ENCODE results near the gene GHSR. TPM values are rescaled to one million over a fixed set of nuclear protein-coding genes. Genes with fewer than 3 reads are reported as not detected.

The GHSR gene
- total RNA-seq, 2 donors from 2014 or later = 3.6 TPM; not detected in 1

DNA sequence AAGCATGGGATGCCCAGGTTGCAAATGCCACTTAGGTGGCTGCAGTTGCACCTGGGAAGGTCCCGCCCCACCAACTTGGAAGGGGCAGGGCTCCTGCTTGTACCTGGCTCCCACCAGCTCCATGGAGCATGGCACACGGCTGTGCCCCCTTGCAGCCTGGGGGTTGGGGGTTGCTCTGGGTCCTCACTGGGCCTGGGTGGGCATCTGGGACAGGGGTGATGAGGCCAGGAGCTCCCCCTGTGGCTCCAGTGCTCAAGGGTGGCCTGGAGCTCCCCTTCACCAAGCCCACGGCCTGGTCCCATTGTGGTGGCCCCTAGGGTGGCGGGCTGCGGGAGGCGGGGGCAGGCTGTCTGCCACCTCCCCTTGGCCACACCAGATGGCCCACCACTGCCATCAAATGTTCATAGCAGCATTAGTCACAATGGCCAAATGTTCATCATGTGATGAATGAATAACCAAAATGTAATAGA, 36.7 kb downstream of the GHSR start:
- ATAC-seq (no peak), DNase-seq (no peak)
- H3K9me3 ChIP-seq = no peaks in the 10 kb centered on the region
- no peaks in the 10 kb centered on the region for H3K27me3 ChIP-seq
- no peak overlapping the region for H3K4me3 ChIP-seq
- 84% methylated on average over 5 of the region's 6 CpGs; no CpG with 5 or more reads in 1 of the 2 donors for WGBS, 2 donors
- no peaks in the 10 kb centered on the region for H3K4me1 ChIP-seq
- H3K27ac ChIP-seq = no peak overlapping the region
- intact Hi-C loops (cut with DNase I) = no loop called here
- TF ChIP-seq POLR2A (IDR thresholded peaks at IDR 0.05) = no peak
- TF ChIP-seq, protein P1, sequence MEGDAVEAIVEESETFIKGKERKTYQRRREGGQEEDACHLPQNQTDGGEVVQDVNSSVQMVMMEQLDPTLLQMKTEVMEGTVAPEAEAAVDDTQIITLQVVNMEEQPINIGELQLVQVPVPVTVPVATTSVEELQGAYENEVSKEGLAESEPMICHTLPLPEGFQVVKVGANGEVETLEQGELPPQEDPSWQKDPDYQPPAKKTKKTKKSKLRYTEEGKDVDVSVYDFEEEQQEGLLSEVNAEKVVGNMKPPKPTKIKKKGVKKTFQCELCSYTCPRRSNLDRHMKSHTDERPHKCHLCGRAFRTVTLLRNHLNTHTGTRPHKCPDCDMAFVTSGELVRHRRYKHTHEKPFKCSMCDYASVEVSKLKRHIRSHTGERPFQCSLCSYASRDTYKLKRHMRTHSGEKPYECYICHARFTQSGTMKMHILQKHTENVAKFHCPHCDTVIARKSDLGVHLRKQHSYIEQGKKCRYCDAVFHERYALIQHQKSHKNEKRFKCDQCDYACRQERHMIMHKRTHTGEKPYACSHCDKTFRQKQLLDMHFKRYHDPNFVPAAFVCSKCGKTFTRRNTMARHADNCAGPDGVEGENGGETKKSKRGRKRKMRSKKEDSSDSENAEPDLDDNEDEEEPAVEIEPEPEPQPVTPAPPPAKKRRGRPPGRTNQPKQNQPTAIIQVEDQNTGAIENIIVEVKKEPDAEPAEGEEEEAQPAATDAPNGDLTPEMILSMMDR (IDR thresholded peaks at IDR 0.05) = no peak
- no peaks in the 10 kb centered on the region for H3K36me3 ChIP-seq (replicated peaks in 1 of 2; ENCODE audit: insufficient read depth in 1 of 2, low read depth in 2 of 2)

DNA sequence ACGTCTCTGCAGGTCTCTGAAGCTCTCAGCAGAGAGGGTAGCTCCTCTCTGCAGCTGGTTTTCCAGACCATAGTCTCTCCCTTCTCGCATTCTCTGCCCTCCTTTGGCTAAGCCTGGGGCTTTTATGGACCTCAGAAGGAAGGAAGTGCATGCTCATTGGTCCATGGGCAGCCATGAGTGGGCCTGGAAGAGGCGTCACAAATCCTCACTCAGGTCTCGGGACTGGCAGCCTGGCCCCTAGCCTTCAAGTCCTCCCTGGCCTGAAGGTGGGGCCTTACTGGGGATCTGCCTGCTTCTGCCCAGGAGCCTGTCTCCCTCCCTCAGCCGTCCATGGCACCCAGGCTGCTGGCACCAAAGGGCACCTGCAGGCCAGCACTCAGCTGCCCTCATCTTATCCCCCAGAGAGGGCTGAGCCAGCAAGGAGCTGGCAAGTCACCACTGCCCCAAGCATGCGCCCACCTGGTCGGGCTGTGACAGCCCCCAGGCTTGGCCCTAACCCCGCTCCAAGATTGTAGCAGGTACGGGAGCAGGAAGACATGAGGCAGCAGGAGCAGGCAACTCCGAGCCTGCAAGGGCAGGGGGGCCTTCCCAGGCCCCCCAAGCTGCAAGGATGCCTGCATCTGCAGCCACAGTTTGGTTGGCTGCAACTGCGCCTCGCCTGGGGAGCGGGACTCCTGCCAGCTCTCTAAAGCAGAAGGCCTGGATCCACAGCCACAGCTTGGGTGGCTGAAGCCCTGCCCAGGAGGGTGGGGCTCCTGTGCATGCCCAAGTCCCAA, 37.4 kb downstream of the GHSR start:
- Histone ChIP-seq H3K9me3 (no peaks in the 10 kb centered on the region), H3K27me3 (no peaks in the 10 kb centered on the region), H3K27ac (no peak overlapping the region), H3K4me3 (no peak overlapping the region), H3K4me1 (no peaks in the 10 kb centered on the region), H3K36me3 (replicated peaks in 1 of 2; ENCODE audit: insufficient read depth in 1 of 2, low read depth in 2 of 2) (no peaks in the 10 kb centered on the region)
- intact Hi-C loops (cut with DNase I) = no loop called here
- ATAC-seq (no peak), DNase-seq (no peak)
- no peak for TF ChIP-seq POLR2A (IDR thresholded peaks at IDR 0.05)
- TF ChIP-seq, protein P1 (IDR thresholded peaks at IDR 0.05) = no peak
- WGBS, 2 donors = 59 to 65% methylated on average over 2 to 13 of the region's 13 CpGs

DNA sequence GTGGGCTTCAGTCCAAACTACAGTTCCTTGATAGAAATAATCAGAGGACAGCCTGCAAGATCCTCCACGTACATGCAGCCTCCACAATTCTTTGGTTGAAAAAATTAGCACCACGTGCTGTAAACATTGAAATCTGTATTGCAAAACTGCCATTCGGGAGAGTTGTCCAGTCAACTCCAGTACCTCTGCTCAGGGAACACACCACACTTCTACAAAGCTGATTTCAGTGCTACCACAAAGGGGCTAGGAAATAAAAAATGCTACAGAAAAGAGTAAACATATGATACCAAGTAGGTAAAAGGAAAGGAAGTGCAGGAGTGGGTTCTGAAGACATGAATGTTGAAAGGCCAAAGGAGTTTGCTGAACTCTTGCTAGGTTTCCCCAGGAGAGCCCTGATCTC, 40.4 kb downstream of the GHSR start:
- no peaks in the 10 kb centered on the region for H3K27me3 ChIP-seq
- no peaks in the 10 kb centered on the region for H3K36me3 ChIP-seq (replicated peaks in 1 of 2; ENCODE audit: insufficient read depth in 1 of 2, low read depth in 2 of 2)
- ATAC-seq = no peak
- TF ChIP-seq POLR2A (IDR thresholded peaks at IDR 0.05) = no peak
- TF ChIP-seq, protein P1 (IDR thresholded peaks at IDR 0.05) = no peak
- 66 to 78% methylated on average over 3 of the region's 3 CpGs for whole genome bisulfite sequencing, 2 donors
- intact Hi-C loops (cut with DNase I) = no loop called here
- H3K9me3 ChIP-seq = no peaks in the 10 kb centered on the region
- no peak overlapping the region for H3K27ac ChIP-seq
- H3K4me1 ChIP-seq = no peaks in the 10 kb centered on the region
- H3K4me3 ChIP-seq = no peak overlapping the region
- no peak for DNase-seq

DNA sequence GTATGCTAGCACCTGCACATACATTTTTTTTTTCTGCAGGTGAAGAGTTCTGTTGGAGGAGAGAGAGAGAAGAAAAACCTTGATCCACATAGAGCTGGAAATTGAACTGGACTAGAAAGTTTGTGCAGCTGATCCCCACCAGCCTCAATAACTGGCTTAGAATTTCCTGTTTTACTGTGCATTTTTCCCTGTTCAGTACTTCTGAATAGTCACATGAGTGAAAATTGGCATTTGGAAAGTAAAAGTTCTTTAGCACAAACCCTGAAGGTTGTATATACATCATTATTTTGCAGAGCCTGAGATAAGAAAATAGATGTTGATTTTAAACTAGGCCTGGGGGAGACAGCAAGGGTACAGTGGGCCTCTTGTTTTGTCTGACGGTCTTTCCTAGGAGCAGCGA, 42.3 kb downstream of the GHSR start:
- WGBS, 2 donors = 90 to 93% methylated on average over 2 of the region's 2 CpGs

More for the DNA sequence above, 42.3 kb downstream of the GHSR start:
- ATAC-seq = no peak
- no peaks in the 10 kb centered on the region for H3K9me3 ChIP-seq
- no peak overlapping the region for H3K4me3 ChIP-seq
- H3K27me3 ChIP-seq = no peaks in the 10 kb centered on the region
- DNase-seq = no peak
- H3K4me1 ChIP-seq = no peaks in the 10 kb centered on the region
- no peaks in the 10 kb centered on the region for H3K36me3 ChIP-seq (replicated peaks in 1 of 2; ENCODE audit: insufficient read depth in 1 of 2, low read depth in 2 of 2)
- H3K27ac ChIP-seq = no peak overlapping the region
- intact Hi-C loops (cut with DNase I) = no loop called here
- no peak for TF ChIP-seq POLR2A (IDR thresholded peaks at IDR 0.05)
- TF ChIP-seq, protein P1 (IDR thresholded peaks at IDR 0.05) = no peak
